Neuronal stem cell (in vitro differentiated cells): Measurements from ENCODE around the gene GALNTL6.
A peak's percentile ranks its signal among the peaks of the same experiment; 100 is the strongest.

ENCODE experiments used
- DNase-seq: peaks from one replicate; pipeline ENCODE4 v3.0.0-alpha.2; 2013; ENCODE audit warnings: low spot score
- H2AFZ ChIP-seq: one replicate; pipeline ENCODE4 v1.6.1; 2013; ENCODE audit warnings: mild to moderate bottlenecking, low read length, inconsistent platforms
- H2AK5ac ChIP-seq: 2 replicates; pipeline ENCODE4 v1.6.1; 2013; ENCODE audit warnings: low read depth, mild to moderate bottlenecking, inconsistent platforms, low read length, moderate library complexity, mixed read lengths
- H2BK120ac ChIP-seq: 2 replicates; pipeline ENCODE4 v1.6.1; 2013; ENCODE audit warnings: low read depth, mild to moderate bottlenecking, inconsistent platforms, low read length, moderate library complexity, mixed read lengths
- H2BK12ac ChIP-seq: one replicate; pipeline ENCODE4 v1.6.1; 2013; ENCODE audit warnings: low read length, inconsistent platforms
- H2BK15ac ChIP-seq: 2 replicates; pipeline ENCODE4 v1.6.1; 2013; ENCODE audit warnings: mild to moderate bottlenecking, low read length, inconsistent platforms, mixed read lengths
- H2BK5ac ChIP-seq: one replicate; pipeline ENCODE4 v1.6.1; 2013; ENCODE audit warnings: inconsistent platforms, mild to moderate bottlenecking, low read length, moderate library complexity
- H3K14ac ChIP-seq: one replicate; pipeline ENCODE4 v1.6.1; 2013; ENCODE audit warnings: low read length, inconsistent platforms
- H3K18ac ChIP-seq: 2 replicates; pipeline ENCODE4 v1.6.1; 2013; ENCODE audit warnings: low read length, inconsistent platforms
- H3K23ac ChIP-seq: 2 replicates; pipeline ENCODE4 v1.6.1; 2013; ENCODE audit warnings: low read depth, mild to moderate bottlenecking, mixed read lengths, low read length, inconsistent platforms; ENCODE audit not compliant: poor library complexity
- H3K27ac ChIP-seq: replicated peaks from 3 replicates; pipeline ENCODE4 v1.5.1; 2013; ENCODE audit warnings: low read length, inconsistent platforms
- H3K27me3 ChIP-seq, 3 experiments: 2 replicates each; pipeline ENCODE4 v1.6.1; 2013; ENCODE audit warnings: low read length in 3 of 3, mild to moderate bottlenecking in 2 of 3, inconsistent platforms in 1 of 3, low read depth in 1 of 3, mixed read lengths in 1 of 3, moderate library complexity in 1 of 3; ENCODE audit not compliant: control insufficient read depth in 3 of 3, insufficient read depth in 3 of 3
- H3K36me3 ChIP-seq, 2 donors: replicated peaks in 1 of 2; 2 replicates each; pipeline ENCODE4 v1.6.1; 2013; ENCODE audit warnings: low read length in 2 of 2; ENCODE audit not compliant: control insufficient read depth in 2 of 2, insufficient read depth in 2 of 2
- H3K4ac ChIP-seq: 2 replicates; pipeline ENCODE4 v1.6.1; 2013; ENCODE audit warnings: inconsistent platforms, mild to moderate bottlenecking, low read length, moderate library complexity
- H3K4me1 ChIP-seq, 2 donors: 1 replicate in 1 of 2; 2 replicates in 1 of 2; pipeline ENCODE4 v1.6.1; 2013; ENCODE audit warnings: low read length in 2 of 2, low read depth in 1 of 2; ENCODE audit not compliant: control insufficient read depth in 2 of 2, insufficient read depth in 1 of 2
- H3K4me2 ChIP-seq: one replicate; pipeline ENCODE4 v1.6.1; 2013; ENCODE audit warnings: mild to moderate bottlenecking, low read length, inconsistent platforms; ENCODE audit not compliant: insufficient read depth, poor library complexity, severe bottlenecking
- H3K4me3 ChIP-seq, 2 donors: 2 replicates each; pipeline ENCODE4 v1.5.1; 2013; ENCODE audit warnings: low read length in 2 of 2, mild to moderate bottlenecking in 2 of 2, inconsistent platforms in 1 of 2, moderate library complexity in 1 of 2
- H3K79me1 ChIP-seq: one replicate; pipeline ENCODE4 v1.6.1; 2013; ENCODE audit warnings: low read depth, mild to moderate bottlenecking, inconsistent platforms, low read length, moderate library complexity
- H3K9ac ChIP-seq: one replicate; pipeline ENCODE4 v1.6.1; 2013; ENCODE audit warnings: mild to moderate bottlenecking, low read depth, low read length, inconsistent platforms; ENCODE audit not compliant: poor library complexity
- H3K9me3 ChIP-seq, 2 donors: replicated peaks in 1 of 2; 2 replicates each; pipeline versions ENCODE3 to v1.6.1; 2013; ENCODE audit warnings: low read length in 2 of 2, mild to moderate bottlenecking in 2 of 2, inconsistent platforms in 1 of 2, low read depth in 1 of 2, mixed read lengths in 1 of 2, moderate library complexity in 1 of 2; ENCODE audit not compliant: control insufficient read depth in 2 of 2, insufficient read depth in 1 of 2
- H4K8ac ChIP-seq: one replicate; pipeline ENCODE4 v1.6.1; 2013; ENCODE audit warnings: low read depth, mild to moderate bottlenecking, inconsistent platforms, low read length, moderate library complexity
- H4K91ac ChIP-seq: one replicate; pipeline ENCODE4 v1.6.1; 2013; ENCODE audit warnings: low read length, low read depth, mild to moderate bottlenecking, inconsistent platforms; ENCODE audit not compliant: poor library complexity
- WGBS, 2 donors: extraction: QIAGEN DNeasy Blood & Tissue Kit; methylation state at CpG; one replicate each; pipeline ENCODE4 v1.1.7; 2013; ENCODE audit warnings: missing lambda C conversion rate in 2 of 2, mixed read lengths in 1 of 2; ENCODE audit not compliant: insufficient read length in 2 of 2, insufficient replicate concordance in 1 of 2; ENCODE audit errors: extremely low coverage in 2 of 2; 5-methylcytosine and 5-hydroxymethylcytosine counted together

GALNTL6 gene

GRCh38 chr4:172786039-172786792 lies 973.0 kb downstream of the GALNTL6 start:
- Histone ChIP-seq H3K23ac (no peak overlapping the region), H2BK5ac (no peak overlapping the region), H3K79me1 (no peaks in the 10 kb centered on the region), H2BK12ac (no peak overlapping the region), H3K9ac (no peak overlapping the region), H3K27me3 (no peaks in the 10 kb centered on the region), H3K18ac (no peak overlapping the region), H4K8ac (no peak overlapping the region), H4K91ac (no peak overlapping the region), H2AFZ (peak overlapping the region; percentile 64), H2BK15ac (no peak overlapping the region), H3K4me2 (no peak overlapping the region), H3K4me1 (peaks cover 0 to 4% of the 10 kb centered on the region in 2 donors), H3K9me3 (no peaks in the 10 kb centered on the region), H3K4me3 (no peak overlapping the region), H2AK5ac (no peak overlapping the region), H3K27ac (no peak overlapping the region), H3K36me3 (no peaks in the 10 kb centered on the region), H3K14ac (no peak overlapping the region), H3K4ac (no peak overlapping the region), H2BK120ac (no peak overlapping the region)
- no peak for DNase-seq
- WGBS, 2 donors, result no CpG with 5 or more reads among the region's 4 CpGs

DNA sequence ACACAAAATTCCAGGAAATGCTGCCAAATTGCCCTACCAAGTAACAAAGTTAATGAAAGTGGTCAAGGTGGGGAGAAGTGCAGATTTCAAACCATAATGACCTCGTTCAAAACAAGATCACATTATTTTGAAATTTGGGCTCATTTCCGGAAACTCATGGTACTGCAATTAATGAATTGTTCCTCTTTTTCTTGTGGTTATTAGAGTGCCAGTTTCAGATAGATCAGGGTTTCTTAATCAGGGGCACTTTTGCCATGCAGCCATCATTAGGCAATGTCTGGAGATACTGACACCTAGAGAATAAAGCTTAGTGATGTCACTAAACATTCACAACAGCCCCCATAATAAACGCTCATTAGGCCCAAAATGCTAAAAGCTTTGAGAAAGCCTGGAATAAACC lies 973.9 kb downstream of the GALNTL6 start:
- H2BK120ac ChIP-seq, result no peak overlapping the region
- no peak overlapping the region for H2BK15ac ChIP-seq
- no peak overlapping the region for H4K91ac ChIP-seq
- H3K27me3 ChIP-seq, result no peaks in the 10 kb centered on the region
- no peak for DNase-seq
- no peak overlapping the region for H2BK5ac ChIP-seq
- no peak overlapping the region for H3K4ac ChIP-seq
- H3K9me3 ChIP-seq, result no peaks in the 10 kb centered on the region
- H3K4me3 ChIP-seq, result no peak overlapping the region
- no peak overlapping the region for H3K14ac ChIP-seq
- H4K8ac ChIP-seq, result no peak overlapping the region
- H3K4me1 ChIP-seq, result peaks cover 0 to 4% of the 10 kb centered on the region in 2 donors
- H2AK5ac ChIP-seq, result no peak overlapping the region
- WGBS, 2 donors, result no CpG with 5 or more reads among the region's 3 CpGs
- no peaks in the 10 kb centered on the region for H3K79me1 ChIP-seq
- no peak overlapping the region for H3K27ac ChIP-seq
- H3K9ac ChIP-seq, result no peak overlapping the region
- no peak overlapping the region for H2AFZ ChIP-seq
- no peak overlapping the region for H3K23ac ChIP-seq
- no peak overlapping the region for H2BK12ac ChIP-seq
- no peak overlapping the region for H3K4me2 ChIP-seq
- H3K36me3 ChIP-seq, result no peaks in the 10 kb centered on the region
- H3K18ac ChIP-seq, result no peak overlapping the region

DNA sequence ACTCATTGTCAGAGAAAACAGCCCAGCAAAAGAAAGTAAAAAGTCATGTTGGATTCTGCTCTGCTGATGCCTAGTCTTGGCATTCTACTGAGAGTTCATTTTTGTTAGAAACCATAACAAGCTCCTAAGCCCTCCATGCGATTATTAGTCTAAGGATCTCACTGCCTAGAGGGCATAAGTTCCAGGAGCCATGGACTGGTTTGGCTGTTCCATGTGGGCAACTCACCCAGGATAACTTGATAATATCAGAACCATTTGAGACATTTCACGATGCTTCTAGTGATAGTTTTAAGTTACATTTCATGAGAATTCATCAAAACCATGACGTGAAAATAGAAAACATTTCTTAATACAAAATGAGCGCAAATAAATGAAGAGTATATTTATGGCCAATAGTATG lies 978.6 kb downstream of the GALNTL6 start:
- WGBS, 2 donors, result no CpG with 5 or more reads among the region's 4 CpGs
- Histone ChIP-seq H3K9ac (no peak overlapping the region), H4K8ac (no peak overlapping the region), H2BK12ac (no peak overlapping the region), H3K27me3 (no peaks in the 10 kb centered on the region), H2BK15ac (no peak overlapping the region), H3K36me3 (no peaks in the 10 kb centered on the region), H3K4ac (no peak overlapping the region), H3K27ac (no peak overlapping the region), H2AK5ac (no peak overlapping the region), H2AFZ (no peak overlapping the region), H3K79me1 (no peaks in the 10 kb centered on the region), H3K4me3 (no peak overlapping the region), H3K9me3 (no peaks in the 10 kb centered on the region), H3K14ac (no peak overlapping the region), H4K91ac (no peak overlapping the region), H2BK120ac (no peak overlapping the region), H3K4me1 (peaks cover 4 to 6% of the 10 kb centered on the region in 2 donors), H3K4me2 (no peak overlapping the region), H3K18ac (no peak overlapping the region), H3K23ac (no peak overlapping the region), H2BK5ac (no peak overlapping the region)
- no peak for DNase-seq

DNA sequence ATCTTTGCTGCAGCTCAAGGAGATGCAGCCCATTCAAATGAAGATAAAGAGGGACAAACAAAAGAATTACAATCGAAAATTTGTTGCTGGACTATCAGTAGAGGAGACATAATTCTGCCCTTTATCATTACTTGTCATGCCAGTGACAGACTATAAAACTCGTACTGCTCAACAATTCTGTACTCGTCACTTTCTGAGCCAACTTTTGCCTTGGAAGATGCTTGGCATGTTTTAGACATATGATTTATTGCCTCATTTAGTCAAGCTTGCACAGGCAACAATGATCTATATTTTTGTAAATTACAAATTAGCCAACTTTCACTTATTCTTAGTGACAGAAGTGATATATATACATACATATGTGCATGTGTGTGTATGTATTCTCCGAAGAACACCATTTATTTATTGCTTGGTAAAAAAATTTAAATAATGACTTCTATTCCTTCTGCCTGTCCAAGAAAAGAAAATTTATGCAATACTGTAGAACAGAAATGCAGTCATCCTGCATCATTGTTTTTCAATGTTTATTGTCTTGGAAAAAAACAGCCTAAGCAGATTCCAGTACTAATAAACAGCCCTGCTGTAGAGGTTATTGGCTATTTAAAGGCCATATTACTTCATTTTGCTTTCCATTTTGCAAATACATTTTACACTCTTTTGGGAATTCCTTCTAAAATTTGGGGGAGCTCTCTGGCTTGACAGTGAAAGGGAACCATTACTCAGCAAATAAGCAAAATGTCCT lies 980.5 kb downstream of the GALNTL6 start:
- Histone ChIP-seq H3K18ac (no peak overlapping the region), H3K79me1 (no peaks in the 10 kb centered on the region), H3K4me3 (no peak overlapping the region), H3K4me2 (no peak overlapping the region), H3K9me3 (no peaks in the 10 kb centered on the region), H3K36me3 (no peaks in the 10 kb centered on the region), H2BK12ac (no peak overlapping the region), H3K9ac (no peak overlapping the region), H2BK120ac (no peak overlapping the region), H3K4me1 (peaks cover 4 to 6% of the 10 kb centered on the region in 2 donors), H2BK5ac (no peak overlapping the region), H3K27ac (no peak overlapping the region), H4K91ac (no peak overlapping the region), H2AK5ac (no peak overlapping the region), H4K8ac (no peak overlapping the region), H3K23ac (no peak overlapping the region), H3K27me3 (no peaks in the 10 kb centered on the region), H2AFZ (no peak overlapping the region), H3K14ac (no peak overlapping the region), H2BK15ac (no peak overlapping the region), H3K4ac (no peak overlapping the region)
- WGBS, 2 donors, result no CpG with 5 or more reads among the region's 4 CpGs
- no peak for DNase-seq
